Articular chondrocyte of knee joint (primary cell): ENCODE results near the gene SLC3A2. TPM values are rescaled to one million over a fixed set of nuclear protein-coding genes. Genes with fewer than 3 reads are reported as not detected.
A peak's percentile ranks its signal among the peaks of the same experiment; 100 is the strongest.

Experiments
- small RNA-seq: library from RNA; depleted of rRNA; stranded (forward); fragments of <200 nt; gene quantifications from one replicate; pipeline ENCODE3, GENCODE V24; 2012
- total RNA-seq: library from RNA; depleted of rRNA; stranded (reverse); fragments of >200 nt; gene quantifications from 2 replicates; pipeline ENCODE4 v1.2.3, GENCODE V29; 2012

Gene SLC3A2
- 198 and 208 TPM in 2 replicates for total RNA-seq

DNA sequence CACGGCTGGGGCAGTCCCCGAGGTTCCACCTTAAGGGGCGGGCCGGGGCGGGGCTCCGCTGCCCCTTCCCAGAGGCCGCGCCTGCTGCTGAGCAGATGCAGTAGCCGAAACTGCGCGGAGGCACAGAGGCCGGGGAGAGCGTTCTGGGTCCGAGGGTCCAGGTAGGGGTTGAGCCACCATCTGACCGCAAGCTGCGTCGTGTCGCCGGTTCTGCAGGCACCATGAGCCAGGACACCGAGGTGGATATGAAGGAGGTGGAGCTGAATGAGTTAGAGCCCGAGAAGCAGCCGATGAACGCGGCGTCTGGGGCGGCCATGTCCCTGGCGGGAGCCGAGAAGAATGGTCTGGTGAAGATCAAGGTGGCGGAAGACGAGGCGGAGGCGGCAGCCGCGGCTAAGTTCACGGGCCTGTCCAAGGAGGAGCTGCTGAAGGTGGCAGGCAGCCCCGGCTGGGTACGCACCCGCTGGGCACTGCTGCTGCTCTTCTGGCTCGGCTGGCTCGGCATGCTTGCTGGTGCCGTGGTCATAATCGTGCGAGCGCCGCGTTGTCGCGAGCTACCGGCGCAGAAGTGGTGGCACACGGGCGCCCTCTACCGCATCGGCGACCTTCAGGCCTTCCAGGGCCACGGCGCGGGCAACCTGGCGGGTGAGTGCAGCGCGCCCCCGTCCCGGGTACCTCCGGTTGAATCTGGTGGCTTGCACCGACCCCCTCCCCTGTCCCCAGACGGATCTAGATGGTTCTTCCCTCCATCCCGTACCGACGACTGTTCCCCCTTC is at the start of gene SLC3A2:
SLC3A2 (plus strand) TSS at position 94 of the 776 bp plus-strand sequence; CDS start at position 222, 128 bp downstream.

DNA sequence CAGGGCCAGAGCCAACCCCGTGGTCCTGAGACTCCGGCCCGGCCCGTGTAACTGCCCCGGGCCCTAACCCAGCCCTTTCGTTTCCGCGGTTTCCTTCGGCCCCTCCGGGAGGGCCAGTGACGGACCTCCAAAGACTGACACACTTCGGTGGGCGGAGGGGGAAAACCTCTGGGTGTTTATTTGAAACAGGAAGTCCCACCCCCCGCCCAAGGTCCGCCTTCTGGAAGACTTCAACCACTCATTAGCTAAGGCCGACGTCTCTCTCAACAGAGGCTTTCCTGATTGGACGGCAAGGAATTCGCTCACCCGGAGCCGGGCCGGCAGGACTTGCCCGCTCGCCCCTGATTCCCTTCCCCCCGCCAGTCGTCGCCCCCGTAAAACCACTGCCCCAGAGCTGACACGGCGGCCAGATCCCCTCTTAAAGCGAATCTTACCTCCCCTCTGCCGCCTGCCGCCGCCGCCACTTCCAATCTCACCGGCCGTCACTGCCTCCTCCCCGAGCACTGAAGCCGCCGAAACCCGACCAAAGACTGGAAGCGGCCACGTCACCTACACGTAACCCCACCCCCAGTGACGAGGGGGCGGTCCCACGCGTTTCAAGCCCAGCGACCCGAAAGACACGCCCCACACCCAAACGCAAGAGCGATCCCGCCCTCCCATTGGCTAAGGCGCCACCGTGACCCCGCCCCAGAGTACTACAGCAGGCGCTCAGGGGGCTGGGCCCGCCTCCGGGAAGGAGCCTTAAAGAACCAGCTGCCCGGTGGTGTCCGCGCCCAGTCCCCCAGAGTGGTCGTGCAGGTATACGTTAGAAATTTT is 49.0 kb upstream of the SLC3A2 start, which contains the start of gene STX5:
STX5 (minus strand) TSS at position 532 of the 816 bp plus-strand sequence. CDS start 808 bp downstream, outside the sequence.

DNA sequence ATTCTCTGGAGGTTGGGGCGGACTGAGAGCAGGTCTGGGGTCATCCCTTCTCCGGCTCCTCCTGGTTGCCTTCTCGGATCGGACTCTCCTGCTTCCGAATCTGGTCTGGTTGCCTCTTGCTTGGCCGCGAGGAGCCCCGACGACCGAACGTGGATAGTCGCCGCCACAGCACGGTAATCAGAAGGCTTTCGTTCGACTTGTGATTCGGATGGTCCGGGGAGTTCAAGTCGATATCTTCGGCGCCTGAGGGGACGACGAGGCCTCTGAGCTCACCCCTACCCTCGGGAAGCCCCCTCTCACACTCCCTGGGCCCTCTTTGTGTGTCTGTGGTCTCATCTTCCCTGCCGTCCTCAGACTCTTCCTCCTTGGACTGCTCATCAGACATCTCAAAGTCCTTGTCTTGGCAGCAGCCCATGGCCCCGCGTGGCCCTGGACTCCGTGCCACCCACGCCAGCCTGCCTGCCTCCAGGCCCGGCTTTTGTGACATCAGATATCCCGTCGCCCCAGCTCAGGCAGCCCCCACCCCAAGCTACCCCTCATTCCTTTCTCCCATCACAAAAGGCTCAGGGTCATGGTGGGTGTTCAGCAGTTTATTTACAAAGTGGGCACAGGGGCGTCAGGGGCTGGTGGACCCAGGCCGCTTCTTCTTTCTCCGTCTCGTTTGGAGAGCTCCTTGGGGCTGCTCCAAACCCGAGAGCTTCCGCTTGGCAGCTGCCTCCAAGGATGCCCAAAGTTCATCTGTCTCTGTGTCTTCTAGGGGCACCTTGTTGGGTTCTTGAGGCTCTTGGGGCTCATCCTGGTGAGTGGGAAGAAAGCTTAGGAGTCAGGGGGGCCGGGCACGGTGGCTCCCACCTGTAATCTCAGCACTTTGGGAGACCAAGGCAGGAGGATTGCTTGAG is 48.1 kb upstream of the SLC3A2 start, which contains the start of gene TEX54:
TEX54 (minus strand) TSS at position 506 of the 899 bp plus-strand sequence.

DNA sequence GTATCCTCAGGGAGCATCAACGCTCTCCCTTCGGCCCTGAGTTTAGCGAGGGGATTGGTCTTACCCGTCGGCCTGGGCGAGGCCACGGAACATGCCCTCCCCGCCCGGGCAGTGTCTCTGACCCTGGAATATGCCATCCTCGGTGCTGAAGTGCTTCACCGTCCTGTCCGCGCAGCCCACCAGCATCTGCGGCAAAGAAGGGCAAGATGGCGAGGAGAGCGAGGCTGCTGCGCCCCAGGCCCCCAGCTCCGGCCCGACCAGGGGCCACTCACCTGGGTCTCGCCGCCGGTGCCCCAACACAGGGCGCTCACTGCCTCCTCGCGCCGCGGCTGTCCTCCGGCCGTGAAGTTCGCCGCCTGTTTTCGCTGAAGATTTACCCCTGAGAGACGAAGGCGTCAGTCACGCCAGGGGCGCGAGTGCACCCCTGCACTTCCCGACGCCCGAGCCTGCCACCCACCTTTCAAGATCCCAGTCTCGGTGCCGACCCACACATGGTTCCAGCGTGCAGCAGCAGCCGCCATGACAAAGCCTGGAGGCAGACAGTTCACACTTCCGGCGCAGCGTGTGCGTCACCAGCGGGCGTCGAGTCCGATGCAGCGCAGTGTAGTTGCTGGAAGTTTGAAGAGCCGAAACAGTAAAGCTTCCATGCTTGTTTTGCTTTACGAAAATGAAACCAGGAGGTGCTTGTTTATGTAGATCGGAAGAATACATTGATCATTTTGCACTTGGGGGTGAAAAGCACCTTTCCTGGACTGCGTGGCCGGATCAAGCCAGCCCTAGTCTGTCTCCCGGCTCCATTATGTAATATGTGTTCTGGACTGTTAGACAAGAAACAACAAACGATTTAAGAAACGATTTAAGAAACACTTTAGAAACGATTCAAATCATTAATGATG is 41.4 kb upstream of the SLC3A2 start, which contains the start of gene WDR74:
WDR74 (minus strand) TSS at position 541 of the 896 bp plus-strand sequence; CDS start at position 521, 20 bp downstream.

DNA sequence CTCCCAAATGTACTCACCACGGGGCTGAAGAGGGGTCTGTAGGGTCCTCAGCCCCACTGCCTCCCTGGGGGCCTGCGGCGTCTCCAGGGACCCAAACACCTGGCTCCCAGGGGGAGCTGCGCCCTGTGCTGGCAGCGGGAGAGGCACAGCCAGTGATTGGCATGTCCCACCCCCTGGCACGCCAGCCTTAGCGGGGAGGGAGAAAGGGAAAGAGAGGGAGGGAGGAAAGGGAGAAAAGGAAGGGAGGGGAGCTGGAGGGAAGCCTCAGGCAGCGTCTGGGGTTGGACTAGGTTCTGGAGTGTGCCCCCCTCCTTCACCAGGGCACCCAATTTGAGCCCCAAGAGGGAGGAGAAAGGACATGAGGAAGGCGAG is 40.5 kb downstream of the SLC3A2 start, which contains the start of gene CHRM1:
CHRM1 (minus strand) TSS at position 163 of the 372 bp plus-strand sequence. CDS start 10,263 bp downstream, outside the sequence.

Small RNA genes lying within 50 kb of the gene (small RNA-seq; reads per million reads assigned to genes)
- gene RF00099 (not detected), gene RN7SL259P (not detected), gene SNORD22 (not detected), gene SNORD26 (not detected), gene SNORD27 (not detected), gene SNORD28 (not detected), gene SNORD30 (39.3 reads per million, percentile 97 among the genes with 10 or more reads in this experiment)

Other genes with a start within 250 kb of the SLC3A2 start
- gene GANAB, start 234.3 kb upstream of the SLC3A2 start, total RNA-seq, result 251 and 282 TPM in 2 replicates
- 19.9 and 20.5 TPM in 2 replicates for gene INTS5, start 227.6 kb upstream of the SLC3A2 start, total RNA-seq
- gene C11orf98, start 215.7 kb upstream of the SLC3A2 start, total RNA-seq, result 26.1 TPM in 2 replicates
- 5.7 and 8.2 TPM in 2 replicates for gene CSKMT, start 215.6 kb upstream of the SLC3A2 start, total RNA-seq
- gene UQCC3, start 209.2 kb upstream of the SLC3A2 start, total RNA-seq, result 4.2 and 4.8 TPM in 2 replicates
- 4.0 and 6.1 TPM in 2 replicates for gene LBHD1, start 208.6 kb upstream of the SLC3A2 start, total RNA-seq
- 102 and 103 TPM in 2 replicates for gene UBXN1, start 201.8 kb upstream of the SLC3A2 start, total RNA-seq
- gene LRRN4CL, start 191.4 kb upstream of the SLC3A2 start, total RNA-seq, result 20.1 and 20.6 TPM in 2 replicates
- gene BSCL2, start 173.5 kb upstream of the SLC3A2 start, total RNA-seq, result 52.7 and 54.8 TPM in 2 replicates
- not detected in 2 replicates for gene GNG3, start 173.2 kb upstream of the SLC3A2 start, total RNA-seq
- gene HNRNPUL2, start 153.4 kb upstream of the SLC3A2 start, total RNA-seq, result 14.2 and 15.3 TPM in 2 replicates
- 34.2 and 37.4 TPM in 2 replicates for gene TTC9C, start 152.4 kb upstream of the SLC3A2 start, total RNA-seq
- gene ZBTB3, start 126.7 kb upstream of the SLC3A2 start, total RNA-seq, result 12.7 and 13.5 TPM in 2 replicates
- 62.4 and 64.4 TPM in 2 replicates for gene POLR2G, start 119.3 kb upstream of the SLC3A2 start, total RNA-seq
- 10.8 and 13.7 TPM in 2 replicates for gene TAF6L, start 109.5 kb upstream of the SLC3A2 start, total RNA-seq
- gene TMEM179B, start 93.5 kb upstream of the SLC3A2 start, total RNA-seq, result 33.9 and 41.3 TPM in 2 replicates
- 9.4 and 10.1 TPM in 2 replicates for gene TMEM223, start 88.9 kb upstream of the SLC3A2 start, total RNA-seq
- 35.2 and 35.7 TPM in 2 replicates for gene NXF1, start 75.5 kb upstream of the SLC3A2 start, total RNA-seq
- gene STX5, start 48.8 kb upstream of the SLC3A2 start, total RNA-seq, result 35.0 and 37.1 TPM in 2 replicates
- not detected in 2 replicates for gene TEX54, start 48.1 kb upstream of the SLC3A2 start, total RNA-seq
- gene WDR74, start 41.3 kb upstream of the SLC3A2 start, total RNA-seq, result 23.8 and 26.1 TPM in 2 replicates
- gene CHRM1, start 40.5 kb downstream of the SLC3A2 start, total RNA-seq, result not detected in 2 replicates
- not detected in 2 replicates for gene SLC22A6, start 104.1 kb downstream of the SLC3A2 start, total RNA-seq
- not detected in 2 replicates for gene SLC22A8, start 134.9 kb downstream of the SLC3A2 start, total RNA-seq